Transverse colon (tissue), 4 donors: ENCODE results near the gene NRIP3.

Experiments used
- EP300 ChIP-seq: sonication (generic); formaldehyde crosslinking; IDR thresholded peaks from one replicate; pipeline ENCODE4 v1.6.1; 2017; ENCODE audit warnings: antibody characterized with exemption, low read depth
- POLR2A ChIP-seq: fragments of 450-650 bp; IDR thresholded peaks from one replicate; pipeline ENCODE4 v1.6.1; 2016; ENCODE audit warnings: antibody characterized with exemption, mild to moderate bottlenecking, moderate library complexity
- POLR2AphosphoS5 ChIP-seq, 3 donors: sonication (generic); formaldehyde crosslinking; IDR thresholded peaks; one replicate each; pipeline ENCODE4 v1.6.1; 2016; ENCODE audit warnings: antibody characterized with exemption in 3 of 3
- TF ChIP-seq, protein P1 (sequence below), 5 experiments: fragments of 200-600 bp in 3 of 5; fragments of 450-650 bp in 2 of 5; sonication (generic) in 3 of 5; IDR thresholded peaks; 1 replicate in 2 of 5; 2 replicates in 3 of 5; pipeline ENCODE4 v1.5.1; 2016 to 2017; ENCODE audit warnings: antibody characterized with exemption in 5 of 5, inconsistent platforms in 3 of 5, mild to moderate bottlenecking in 2 of 5, moderate library complexity in 1 of 5

DNA sequence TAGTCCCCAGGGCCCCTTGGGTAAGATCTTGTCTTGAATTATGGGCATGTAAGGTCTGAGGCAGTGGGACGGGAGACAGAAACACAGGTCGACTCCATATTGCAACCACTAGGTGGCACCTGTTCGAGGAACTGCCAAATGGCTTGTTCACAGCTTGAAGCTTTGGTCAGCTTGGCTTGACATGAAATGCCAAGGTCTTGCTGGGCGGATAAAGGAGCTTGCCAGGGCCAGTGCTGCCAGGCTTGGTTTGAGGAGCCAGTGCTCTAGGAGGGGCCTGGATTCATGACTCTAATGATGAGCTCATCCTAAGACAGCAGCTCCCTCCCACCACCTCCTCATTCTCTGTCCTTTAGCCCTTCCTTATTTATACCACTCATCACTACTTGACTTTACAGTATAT, 11.9 kb upstream of the NRIP3 start:
- TF ChIP-seq, protein P1, sequence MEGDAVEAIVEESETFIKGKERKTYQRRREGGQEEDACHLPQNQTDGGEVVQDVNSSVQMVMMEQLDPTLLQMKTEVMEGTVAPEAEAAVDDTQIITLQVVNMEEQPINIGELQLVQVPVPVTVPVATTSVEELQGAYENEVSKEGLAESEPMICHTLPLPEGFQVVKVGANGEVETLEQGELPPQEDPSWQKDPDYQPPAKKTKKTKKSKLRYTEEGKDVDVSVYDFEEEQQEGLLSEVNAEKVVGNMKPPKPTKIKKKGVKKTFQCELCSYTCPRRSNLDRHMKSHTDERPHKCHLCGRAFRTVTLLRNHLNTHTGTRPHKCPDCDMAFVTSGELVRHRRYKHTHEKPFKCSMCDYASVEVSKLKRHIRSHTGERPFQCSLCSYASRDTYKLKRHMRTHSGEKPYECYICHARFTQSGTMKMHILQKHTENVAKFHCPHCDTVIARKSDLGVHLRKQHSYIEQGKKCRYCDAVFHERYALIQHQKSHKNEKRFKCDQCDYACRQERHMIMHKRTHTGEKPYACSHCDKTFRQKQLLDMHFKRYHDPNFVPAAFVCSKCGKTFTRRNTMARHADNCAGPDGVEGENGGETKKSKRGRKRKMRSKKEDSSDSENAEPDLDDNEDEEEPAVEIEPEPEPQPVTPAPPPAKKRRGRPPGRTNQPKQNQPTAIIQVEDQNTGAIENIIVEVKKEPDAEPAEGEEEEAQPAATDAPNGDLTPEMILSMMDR (IDR thresholded peaks at IDR 0.05), result peak; percentile 73 to 81 (median 78)
- TF ChIP-seq POLR2A (no peak), POLR2AphosphoS5 (IDR thresholded peaks at IDR 0.05) (no peak), EP300 (no peak)
